Ecto neural progenitor cell (in vitro differentiated cells): Measurements from ENCODE around the gene DHX29.

Experiments
- DNase-seq: peaks from one replicate; pipeline ENCODE4 v3.0.0-alpha.2; 2018; ENCODE audit warnings: low spot score

Gene DHX29

DNA sequence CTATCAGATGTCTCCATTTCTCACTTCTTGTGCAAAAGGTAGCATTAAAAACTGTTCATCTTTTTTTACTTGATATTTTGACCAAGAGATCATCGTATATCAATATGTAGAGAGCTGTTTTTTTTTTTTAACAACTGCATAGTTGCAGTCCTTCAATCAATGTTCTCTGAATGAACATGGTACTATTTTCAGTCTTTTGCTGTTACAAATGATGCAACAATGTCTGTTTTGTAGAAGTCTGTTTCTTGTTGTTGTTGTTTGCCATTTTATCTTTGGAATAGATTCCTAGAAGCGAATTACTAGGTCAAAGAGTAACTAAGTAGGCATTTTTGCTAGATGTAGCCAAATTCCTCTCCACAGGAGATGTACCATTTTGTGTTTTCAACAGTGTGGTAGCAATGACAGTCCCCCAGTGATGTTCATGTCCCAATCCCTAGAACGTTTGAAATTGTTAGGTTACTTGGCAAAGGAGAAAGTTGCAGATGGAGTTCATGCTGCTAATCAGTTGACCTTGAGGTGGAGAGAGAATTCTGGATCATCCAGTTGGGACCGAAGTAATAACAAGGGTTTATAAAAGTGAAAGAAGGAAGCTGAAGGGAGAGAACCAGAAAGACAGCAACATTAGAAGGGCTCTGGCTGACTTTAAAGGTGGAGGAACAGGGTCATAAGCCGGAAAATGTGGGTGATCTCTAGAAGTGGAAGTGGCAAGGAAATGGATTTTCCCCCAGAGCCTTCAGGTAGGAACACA lies 6.5 kb upstream of the DHX29 start:
- no peak for DNase-seq

DNA sequence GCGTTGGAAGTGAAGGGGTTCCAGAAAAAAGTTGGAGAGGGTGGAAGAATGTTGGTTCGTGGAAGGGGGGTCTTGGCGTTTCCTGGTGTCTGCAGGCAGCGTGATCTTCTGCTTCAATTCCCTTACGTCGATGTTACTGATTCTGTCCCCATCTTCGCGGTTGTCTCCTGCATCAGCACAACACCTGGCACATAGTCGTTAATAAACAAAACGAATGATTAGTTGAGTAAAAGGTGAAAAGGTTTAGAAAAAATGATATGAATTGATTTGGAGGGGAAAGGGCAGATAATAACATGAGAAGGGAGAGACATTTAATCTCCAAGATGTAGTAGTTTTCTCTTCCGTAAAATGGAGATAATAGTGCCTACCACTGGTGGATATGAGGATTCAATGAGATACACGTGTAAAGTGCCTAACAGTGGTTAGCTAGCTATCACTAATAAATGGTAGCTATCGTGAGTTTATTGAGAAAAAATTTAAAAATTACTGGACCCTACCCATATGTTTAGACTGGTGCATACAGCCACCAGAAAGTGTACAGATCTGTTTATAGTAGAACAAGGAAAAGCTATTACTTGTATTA lies 851 bp upstream of the DHX29 start:
- DNase-seq, result no peak

DNA sequence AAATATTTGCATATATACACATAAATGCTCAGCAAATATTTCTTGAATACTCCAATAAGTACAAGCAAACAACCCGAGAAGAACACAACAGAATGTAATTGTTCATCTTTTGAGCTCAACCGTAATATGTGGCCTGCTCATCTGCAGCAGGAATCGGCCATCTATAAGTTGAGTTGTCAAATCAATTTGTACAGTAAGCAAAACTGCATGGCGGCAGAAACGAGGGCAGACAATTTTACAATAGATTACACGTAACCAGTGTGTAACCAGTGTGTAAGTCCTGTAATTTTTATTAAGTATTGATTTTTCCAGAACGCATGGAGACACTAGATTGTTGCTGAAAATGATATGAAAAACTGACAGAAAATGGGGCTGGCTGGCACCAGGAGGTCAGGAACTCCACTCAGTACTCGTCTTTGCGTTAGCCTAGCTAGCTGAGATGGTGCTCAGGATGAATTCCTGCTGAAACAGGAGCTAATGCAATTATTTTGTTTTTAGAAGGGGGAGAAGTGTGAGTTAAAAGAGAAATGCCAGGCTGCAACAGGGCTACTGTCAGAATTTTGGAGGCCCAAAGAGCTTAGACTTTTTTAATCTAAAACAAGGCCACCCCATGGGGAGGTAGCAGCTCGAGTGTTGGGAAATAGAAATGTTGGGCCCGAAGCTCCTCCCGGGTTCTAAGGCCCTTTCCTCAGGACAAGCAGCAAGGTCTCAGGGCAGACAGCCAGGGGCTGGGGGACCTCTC lies 682 bp downstream of the DHX29 start:
- no peak for DNase-seq

DNA sequence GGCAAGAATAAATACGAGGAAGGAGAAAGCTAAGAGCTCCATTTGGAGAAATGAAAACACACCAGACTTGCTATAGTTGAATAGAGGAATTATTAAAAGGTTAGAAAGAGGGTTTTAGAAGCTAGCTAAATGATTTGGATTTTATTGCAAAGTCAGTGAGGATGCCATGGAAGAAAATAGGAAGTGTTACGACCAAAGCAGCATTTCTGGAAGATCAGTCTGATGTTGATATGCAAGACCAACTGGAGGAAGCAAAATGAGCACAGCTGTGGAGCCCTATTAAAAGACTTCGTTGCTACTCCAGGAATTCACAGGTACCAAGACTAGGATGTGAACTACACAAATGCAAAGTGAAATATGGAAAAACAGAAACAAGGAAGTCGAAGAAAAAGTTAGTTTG lies 2.1 kb downstream of the DHX29 start:
- DNase-seq, result no peak

DNA sequence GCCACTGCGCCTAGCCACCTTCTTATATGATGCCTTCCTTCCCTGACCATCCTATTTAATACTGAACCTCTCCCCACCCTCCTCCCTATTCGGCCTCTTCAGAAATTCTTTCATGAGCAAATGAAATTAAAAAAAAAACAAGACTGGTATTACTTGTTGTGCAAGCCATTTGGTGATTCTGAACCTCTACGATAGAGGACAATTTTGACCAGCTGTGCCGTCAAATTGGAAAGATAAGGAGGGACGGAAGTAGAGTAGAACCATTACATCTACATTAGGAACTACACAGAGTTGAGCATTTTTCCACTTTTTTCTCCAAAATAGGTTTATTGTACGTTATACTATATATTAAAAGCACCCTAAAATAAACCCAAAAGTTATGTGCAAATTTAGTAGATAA lies 2.9 kb downstream of the DHX29 start:
- DNase-seq, result no peak

DNA sequence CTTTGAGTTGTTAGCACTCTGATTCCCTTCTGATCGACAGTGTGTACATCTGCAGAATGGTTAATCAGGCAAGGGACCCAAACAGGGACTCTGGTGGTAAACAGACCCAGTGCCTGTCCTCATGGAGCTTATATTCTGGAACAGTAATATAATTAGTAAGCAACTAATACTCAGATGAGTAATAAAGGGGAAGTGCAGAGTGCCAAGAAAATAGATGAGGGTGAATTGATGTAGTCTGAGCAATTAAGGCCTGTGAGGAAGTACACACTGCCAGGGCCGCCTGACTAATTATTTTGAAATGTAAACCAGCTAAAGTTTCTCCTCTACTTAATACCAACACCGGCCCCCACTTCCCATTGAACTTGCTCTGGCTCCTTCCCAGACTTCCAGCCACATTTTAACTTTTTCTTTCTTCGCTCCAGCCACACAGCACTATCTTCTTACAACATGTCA lies 4.2 kb downstream of the DHX29 start:
- no peak for DNase-seq

DNA sequence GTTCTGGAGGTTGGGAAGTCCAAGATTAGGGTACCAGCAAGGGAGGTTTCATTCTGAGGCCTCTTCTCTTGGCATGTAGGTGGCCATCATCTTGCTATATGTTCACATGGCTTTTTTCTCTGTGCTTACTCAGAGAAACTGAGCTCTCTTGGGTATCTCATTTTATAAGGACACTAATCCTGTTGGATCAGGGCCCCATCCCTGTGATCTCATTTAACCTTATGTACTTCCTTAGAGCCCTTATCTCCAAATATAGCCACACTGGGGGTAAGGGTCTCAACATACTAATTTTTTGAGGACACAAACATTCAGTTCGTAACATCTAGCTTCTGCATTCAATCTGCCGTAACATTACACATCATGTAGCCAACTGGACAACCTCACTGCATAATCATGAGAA lies 6.6 kb downstream of the DHX29 start:
- DNase-seq, result no peak

DNA sequence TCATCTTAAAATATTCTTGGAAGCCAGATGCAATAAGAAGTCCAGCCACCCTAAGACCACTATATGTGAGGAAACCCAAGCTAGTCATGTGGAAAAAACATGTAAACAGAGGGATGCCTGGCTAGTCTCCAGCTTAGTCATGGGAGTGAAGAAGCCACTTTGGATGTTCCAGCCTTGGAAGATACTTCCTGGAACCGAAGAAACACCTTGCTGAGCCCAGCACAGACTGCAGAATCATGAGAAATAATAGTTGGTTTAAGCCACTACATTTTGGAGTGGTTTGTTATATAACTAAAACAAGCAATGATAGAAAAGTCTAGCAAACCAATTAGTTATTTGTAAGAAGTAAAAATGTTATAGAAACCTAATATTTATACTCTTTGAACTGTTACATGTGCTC lies 12.6 kb downstream of the DHX29 start:
- DNase-seq, result no peak

DNA sequence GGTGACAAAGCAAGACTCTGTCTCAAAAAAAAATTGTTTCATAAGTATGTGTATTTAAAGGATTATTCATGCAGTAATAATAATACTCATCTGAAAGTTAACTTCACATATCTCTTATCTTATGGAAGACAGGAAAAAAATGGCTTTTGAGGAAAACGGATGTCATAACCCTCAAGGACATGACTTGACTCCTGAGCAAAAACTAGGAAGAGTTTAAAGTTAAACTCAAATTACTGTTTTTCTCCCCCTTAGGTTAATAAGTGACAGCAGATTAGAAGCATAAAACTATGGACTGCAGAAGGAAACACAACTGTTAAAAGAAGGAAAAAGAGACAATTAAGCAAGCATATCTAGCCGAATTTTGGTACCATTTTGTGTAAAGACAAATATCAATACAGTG lies 16.5 kb downstream of the DHX29 start:
- no peak for DNase-seq

DNA sequence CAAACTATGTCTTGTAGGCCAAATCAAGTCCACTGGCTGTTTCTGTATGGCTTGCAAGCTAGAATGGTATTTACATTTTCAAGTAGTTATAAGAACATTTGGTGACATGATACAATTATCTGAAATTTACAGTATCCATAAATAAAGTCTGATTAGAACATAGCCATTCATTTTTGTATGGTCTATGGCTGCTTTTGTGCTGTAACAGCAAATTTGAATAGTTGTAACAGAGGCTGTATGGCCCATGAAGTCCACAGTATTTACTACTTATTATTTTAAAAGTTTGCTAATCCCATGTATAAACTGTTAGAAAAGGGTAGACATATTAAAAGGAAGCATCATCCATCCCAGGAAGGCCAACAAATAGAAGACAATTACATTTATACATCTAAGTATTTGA lies 17.7 kb downstream of the DHX29 start:
- no peak for DNase-seq

DNA sequence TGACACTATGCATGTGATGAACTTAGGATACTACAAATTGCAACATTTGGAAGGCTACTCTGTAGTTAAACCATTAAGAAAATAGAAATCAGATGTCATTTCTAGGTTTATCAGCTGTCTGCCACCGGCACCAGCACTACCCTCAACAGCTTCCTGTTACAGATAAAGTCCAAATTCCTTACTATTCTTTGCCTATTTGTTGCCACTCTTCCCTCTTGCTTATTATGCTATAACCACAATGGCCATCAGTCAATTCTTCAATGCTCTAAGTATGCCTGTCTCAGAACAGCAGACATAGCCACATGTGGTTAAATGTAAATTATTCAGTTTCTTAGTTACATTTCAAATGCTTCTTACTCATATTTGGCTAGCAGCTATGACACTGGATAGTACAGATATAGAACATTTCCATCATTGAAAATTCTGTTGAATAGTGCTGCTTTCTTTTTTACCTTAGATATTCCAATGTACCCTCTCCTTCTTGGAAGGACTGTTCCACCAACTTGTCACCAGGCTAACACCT lies 21.0 kb downstream of the DHX29 start:
- DNase-seq, result no peak

DNA sequence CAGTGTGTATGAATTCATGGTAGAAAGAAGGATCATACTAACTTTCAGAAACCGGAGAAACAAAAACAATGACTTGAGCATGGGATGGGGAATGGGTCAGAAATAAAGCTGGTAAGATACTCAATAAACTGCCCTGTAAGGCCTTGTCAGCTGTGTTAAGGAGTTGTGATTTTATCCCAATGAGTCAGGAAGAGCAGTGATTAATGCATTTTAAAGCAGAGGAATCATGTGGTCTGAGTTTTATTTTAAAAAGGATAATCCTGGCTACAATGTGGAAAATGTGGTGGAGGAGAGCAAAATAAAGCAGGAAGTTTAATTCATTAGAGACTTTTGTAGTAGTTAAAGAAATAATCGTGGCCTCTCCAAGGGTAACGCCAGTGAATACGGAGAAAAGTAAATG lies 28.7 kb downstream of the DHX29 start:
- no peak for DNase-seq

DNA sequence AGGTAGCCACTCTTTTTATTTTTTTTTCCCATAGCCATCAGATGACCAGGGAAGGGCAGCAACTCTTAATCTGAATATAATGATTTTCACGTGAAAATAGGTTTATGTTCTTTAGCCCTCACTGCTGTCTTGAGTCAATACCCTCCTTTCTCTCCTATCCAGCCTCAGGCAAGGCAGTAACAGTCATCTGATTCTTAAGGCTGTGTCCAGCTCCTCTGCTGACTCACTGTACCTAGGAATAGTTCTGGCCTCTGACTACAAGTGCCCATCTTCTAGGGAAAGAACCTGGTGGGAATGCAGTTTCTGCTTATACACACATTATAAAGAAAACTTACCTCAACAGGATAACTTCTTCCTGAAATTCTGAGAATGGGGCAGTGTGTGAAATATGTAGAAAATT lies 30.7 kb downstream of the DHX29 start:
- no peak for DNase-seq

DNA sequence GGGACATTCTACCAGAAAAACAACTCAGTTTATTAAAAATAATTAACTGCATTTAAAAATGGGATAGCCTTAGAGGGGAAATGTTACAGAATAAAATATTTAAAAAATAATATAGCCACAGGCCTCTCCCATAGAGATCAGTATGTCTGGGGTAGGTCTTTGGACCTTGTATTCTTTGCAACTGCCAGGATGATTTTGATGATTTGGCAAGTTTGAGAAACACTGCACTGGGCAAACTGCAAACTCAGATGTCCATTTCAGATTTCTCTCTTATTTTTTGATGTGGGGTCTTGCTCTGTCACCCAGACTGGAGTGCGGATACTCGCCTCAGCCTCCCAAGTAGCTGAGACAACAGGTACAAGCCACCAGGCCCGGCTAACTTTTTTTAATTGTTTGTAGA lies 49.2 kb downstream of the DHX29 start:
- DNase-seq, result no peak

DNA sequence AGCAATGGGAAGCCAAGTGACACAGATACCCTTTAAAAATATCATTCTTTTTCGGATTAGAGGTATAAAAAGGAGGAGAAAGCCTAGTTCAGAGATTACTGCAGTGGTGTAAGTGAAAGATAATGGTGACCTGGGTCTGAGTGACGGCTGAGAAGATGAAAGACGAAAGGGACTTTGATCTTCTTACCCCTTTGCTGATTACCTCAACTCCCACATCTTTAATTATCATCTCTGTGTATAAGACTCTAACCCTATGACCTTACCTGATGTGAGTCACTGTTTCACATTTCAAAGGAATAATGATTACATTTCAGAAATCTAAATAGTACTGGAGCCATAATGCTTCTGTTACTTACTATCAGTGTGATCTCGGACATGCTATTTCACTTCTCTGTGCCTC lies 52.7 kb downstream of the DHX29 start:
- DNase-seq, result no peak

DNA sequence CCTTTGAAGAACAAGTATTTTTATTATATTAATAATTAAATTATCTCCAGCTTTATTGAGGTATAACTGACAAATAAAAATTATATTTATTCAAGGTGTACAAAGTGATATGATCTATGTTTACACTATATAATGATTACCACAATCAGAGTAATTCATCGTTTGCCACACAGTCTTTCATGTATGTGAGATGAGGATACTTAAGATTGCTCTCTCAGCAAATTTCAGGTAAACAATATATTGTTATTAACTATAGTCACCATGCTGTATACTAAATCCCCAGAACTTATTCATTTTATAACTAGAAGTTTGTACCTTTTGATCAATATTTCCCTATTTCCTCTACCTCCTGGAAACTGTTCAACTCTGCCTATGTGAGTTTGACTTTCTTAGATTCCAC lies 57.4 kb downstream of the DHX29 start:
- DNase-seq, result no peak

DNA sequence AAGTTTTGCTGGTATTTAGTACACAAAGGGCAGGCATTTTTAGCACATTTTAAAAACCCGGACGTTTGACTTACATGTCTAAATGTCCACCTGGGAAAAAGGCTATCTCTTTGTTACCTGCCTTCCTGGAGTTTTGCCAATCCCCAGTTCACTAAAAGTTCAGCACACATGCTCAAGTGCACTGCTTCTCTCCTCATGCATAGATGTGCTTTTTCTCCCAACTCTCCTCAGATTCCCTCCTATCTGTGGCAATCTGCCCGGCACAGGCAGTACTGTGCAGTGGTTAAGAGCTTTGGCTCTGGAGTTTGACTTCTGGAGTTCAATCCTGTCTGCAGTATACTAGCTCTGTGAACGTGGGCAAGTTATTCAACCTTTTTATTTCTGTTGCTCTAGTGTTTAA lies 65.7 kb downstream of the DHX29 start:
- no peak for DNase-seq

DNA sequence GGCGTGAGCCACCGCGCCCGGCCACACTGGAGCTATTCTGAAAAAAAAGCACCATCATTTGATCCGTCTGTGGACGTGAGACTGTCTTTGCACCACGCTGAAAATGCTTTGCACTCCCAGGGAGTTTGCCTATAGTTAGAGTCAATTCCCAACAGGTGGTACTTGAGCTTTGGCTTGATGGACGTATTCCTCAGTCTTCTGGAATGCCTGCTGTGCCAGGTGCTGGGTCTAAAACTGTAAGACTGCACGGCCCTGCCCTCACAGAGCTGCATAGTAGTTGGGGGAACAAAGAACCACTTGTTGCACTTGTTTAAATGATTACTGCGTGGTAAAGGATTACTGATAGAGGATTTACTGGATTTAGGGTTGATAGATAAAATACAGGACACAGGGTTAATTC lies 70.7 kb downstream of the DHX29 start:
- DNase-seq, result no peak

DNA sequence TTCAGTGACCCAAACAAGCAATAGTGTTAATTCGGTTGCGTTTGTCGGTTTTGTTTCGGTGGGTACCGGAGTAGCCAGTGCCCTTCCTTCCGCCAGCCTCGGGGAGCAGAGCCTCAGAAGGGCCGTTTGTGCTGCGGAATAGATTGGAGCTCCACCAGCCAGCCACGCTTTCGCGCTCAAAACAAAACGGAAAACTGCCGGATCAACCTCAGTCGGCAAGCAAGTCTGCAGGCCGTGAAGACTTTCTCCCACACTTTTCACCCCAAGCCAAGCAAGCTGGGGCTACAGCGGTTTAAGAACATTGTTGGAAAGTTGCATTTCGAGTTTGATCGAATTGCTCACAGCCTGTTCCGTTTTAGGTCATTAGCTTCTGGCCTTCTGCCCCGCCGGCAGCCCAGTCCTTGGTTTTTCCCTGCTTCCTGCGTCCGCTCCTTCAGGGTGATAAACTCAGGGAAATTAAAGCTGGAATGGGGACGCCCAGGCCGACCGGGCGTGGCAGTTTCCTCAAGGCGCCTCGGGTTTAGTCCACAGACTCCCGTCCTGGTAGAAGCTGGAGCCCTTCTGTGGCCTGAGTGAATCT lies 73.3 kb downstream of the DHX29 start:
- peak; percentile 65 for DNase-seq

DNA sequence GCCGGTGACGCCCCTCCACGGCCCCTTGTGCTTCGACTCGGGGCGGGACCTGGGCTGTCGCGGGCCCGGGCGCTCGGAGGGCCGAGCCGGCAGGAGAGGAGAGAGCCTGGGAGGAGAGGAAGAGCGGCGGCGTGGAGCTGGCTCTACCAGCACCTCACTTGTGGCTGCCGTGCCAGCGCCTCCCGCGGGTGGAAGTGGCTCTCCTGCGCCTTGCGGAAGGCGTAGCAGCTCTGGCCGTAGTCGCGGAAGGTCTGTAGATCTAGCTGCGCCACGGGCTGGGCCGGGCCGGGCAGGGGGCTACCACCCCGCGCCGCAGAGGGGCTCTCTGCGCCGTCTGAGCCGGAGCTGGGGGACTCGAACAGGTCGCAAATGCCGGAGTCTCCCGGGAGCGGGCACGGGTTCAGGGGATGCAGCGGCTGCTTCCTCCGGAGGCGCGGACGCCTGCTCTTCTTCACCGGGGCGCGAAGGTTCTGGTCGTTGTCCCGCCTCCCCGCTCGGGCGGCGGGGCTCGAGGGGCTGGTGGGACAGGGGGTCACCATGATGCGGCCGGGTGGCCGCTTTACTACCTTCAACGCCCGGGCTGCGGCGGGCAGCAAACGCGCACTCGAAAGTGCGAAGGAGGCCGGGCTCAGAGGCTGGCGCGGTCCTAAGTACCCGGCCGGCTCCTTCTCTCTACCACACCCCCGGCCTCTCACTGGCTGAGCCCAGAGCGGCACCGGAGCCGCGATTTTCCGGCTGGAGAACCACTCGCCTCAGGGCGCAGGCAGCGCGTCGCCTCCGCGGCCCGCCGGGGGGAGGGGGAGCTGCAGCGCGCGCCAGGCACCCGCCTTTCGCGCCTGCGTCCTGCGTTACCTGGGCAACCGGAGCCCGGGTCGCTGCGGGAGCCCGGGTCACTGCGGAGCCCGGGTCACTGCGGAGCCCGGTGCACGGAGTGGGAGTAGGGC lies 74.2 kb downstream of the DHX29 start, which contains the start of gene CCNO:
CCNO (minus strand) TSS at position 624 of the 944 bp plus-strand sequence; CDS start at position 539, 85 bp downstream.
- peak; percentile 93 for DNase-seq

DNA sequence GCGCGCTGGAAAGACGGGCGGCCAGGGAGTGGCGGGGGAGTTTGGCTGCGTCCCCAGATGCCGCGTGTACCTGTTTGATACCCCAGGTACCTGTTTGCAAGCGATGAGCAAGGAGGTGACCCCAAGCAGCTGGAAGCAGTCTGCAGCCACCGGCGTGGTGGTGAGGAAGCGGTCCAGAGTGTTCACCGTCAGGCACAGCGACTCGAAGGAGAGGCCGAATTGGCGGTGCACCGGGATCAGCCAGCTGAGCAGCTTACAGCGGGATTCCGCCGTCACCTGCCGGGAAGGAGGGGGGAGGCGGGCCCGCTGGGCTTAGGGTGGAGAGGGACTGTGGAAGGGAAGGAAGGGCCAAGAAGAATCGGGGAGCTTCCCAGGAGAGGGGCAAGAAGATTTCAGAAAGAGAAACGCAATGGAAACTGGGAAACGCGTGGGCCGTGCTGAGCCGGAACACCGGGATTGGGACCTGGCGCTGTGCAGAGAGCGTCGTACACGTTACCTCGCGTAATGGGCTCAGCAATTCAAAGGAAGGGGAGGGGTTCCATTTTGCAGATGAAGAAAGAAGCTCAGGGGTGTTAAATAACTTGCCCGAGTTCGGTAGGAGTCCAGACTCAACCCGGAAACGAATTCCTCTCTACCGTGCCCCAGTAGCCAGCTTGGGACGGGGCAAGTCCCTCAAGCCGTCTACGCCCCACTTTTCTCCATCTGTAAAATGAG lies 75.1 kb downstream of the DHX29 start:
- DNase-seq, result peak; percentile 71
